Lower leg skin (tissue), 3 donors: ENCODE data around the gene DIO1.

Experiments
- CTCF ChIP-seq, 3 donors: fragments of 450-650 bp; IDR thresholded peaks; one replicate each; pipeline ENCODE4 v1.5.1; 2016; ENCODE audit warnings: antibody characterized with exemption in 3 of 3, mild to moderate bottlenecking in 3 of 3, moderate library complexity in 2 of 3
- POLR2A ChIP-seq, 2 donors: fragments of 450-650 bp; IDR thresholded peaks; one replicate each; pipeline ENCODE4 v1.6.1; 2016 to 2017; ENCODE audit warnings: antibody characterized with exemption in 2 of 2, mild to moderate bottlenecking in 1 of 2, moderate library complexity in 1 of 2

DNA sequence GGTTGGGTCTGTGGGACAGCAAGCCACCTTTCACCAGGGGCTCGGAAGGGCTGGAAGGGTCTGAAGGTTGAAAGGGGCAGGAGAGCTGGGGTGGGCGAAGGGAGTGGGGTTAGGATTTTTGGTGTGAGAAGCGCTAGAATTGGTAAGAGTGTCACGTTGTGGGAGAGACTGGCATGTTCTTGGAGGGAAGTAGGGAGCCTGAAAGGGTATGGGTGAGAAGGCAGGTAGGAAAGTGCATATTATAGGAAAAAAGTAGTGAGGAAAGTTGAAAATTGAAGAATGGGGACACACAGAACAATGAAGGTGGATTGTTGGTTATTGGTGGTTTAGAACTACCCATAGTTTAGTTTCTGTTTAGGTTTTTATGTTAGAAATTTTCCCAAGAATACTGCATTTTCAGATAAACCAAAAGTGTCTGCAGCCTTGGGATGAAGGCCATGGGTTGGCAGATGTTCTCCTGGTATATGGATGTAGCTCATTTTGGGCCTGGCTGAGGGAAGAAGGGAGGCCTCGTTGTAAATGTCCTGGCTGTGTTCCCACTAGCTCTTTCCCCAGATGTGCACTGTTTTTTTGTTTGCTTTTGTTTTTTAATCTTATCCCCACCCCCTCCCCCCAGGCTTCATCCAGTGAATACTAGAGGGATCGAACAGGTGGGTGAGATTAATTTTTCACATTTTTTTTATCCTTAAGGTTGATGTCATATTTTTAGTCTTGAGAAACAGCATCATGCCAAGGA, 53.4 kb downstream of the DIO1 start:
- TF ChIP-seq POLR2A (IDR thresholded peaks at IDR 0.05) (no peak), CTCF (IDR thresholded peaks at IDR 0.05) (no peak)
